ENCODE measurements around the gene TBC1D10B. TPM values are rescaled to one million over a fixed set of nuclear protein-coding genes. Genes with fewer than 3 reads are reported as not detected.

The TBC1D10B gene
- total RNA-seq, 1 experiment from 2014 or later: 36.0 TPM

DNA sequence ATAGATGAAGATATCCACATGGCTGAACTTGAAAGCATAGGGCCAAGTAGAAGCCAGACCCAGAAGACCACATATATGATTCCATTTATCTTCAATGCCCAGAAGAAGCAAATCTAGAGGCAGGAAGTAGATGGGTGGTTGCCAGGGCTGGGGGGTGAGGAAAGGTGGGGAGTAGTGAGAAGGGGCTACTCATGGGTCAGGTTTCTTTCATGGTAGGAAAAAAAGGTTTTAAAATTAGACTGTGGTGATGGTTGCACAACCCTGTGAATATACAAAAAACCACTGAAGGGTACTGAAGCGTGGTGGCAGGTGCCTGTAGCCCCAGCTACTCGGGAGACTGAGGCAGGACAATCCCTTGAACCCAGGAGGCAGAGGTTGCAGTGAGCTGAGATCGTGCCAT is 20.6 kb downstream of the TBC1D10B start:
- intact Hi-C loops (cut with micrococcal nuclease): no loop called here
- Histone ChIP-seq H3F3A (ENCODE audit: low read length, unreplicated experiment) (no peaks in the 10 kb centered on the region), H3K9ac (ENCODE audit: low read length) (no peak overlapping the region), H2AFZ (ENCODE audit: low read length) (no peak overlapping the region), H3K4me2 (ENCODE audit: low read length) (no peak overlapping the region), H3K27ac (ENCODE audit: low read length) (no peak overlapping the region), H3K36me3 (ENCODE audit: low read depth, low read length) (peaks cover 10% of the 10 kb centered on the region; the same call in 1 of the 2 replicates), H3K9me3 (ENCODE audit: low read length) (no peaks in the 10 kb centered on the region), H3K4me1 (ENCODE audit: insufficient read depth, low read length) (peaks cover 25% of the 10 kb centered on the region), H4K20me1 (ENCODE audit: low read length) (peaks cover 13% of the 10 kb centered on the region), H3K4me3 (ENCODE audit: low read length) (no peak overlapping the region), H3K79me2 (ENCODE audit: low read length) (peaks cover 16% of the 10 kb centered on the region), H3K9me2 (replicated peaks; ENCODE audit: low read length) (no peaks in the 10 kb centered on the region), H3K27me3 (ENCODE audit: low read length) (no peaks in the 10 kb centered on the region)
- ChIA-PET CTCF (no interaction called here), POLR2A (ENCODE audit: unreplicated experiment) (no interaction called here)
- no peak for TF ChIP-seq EZH2phosphoT487 (IDR thresholded peaks at IDR 0.05; ENCODE audit: borderline replicate concordance, low read length)
- TF ChIP-seq EZH2 (IDR thresholded peaks at IDR 0.05; ENCODE audit: low read length, unreplicated experiment): no peak
- TF ChIP-seq CTCF (conservative IDR thresholded peaks at IDR 0.05; ENCODE audit: low read depth, low read length): no peak
- DNase-seq (no peak), ATAC-seq (no peak)
- no TSS peak for BruUV-seq (replicated peaks)

GRCh38 chr16:30348929-30349328 is 21.4 kb downstream of the TBC1D10B start:
- no peak overlapping the region for H3K9ac ChIP-seq (ENCODE audit: low read length)
- H3K4me1 ChIP-seq (ENCODE audit: insufficient read depth, low read length): peaks cover 22% of the 10 kb centered on the region
- H3K36me3 ChIP-seq (ENCODE audit: low read depth, low read length): peaks cover 10% of the 10 kb centered on the region; the same call in 1 of the 2 replicates
- DNase-seq (no peak), ATAC-seq (no peak)
- peaks cover 13% of the 10 kb centered on the region for H4K20me1 ChIP-seq (ENCODE audit: low read length)
- TF ChIP-seq EZH2phosphoT487 (IDR thresholded peaks at IDR 0.05; ENCODE audit: borderline replicate concordance, low read length): no peak
- no peak for TF ChIP-seq CTCF (conservative IDR thresholded peaks at IDR 0.05; ENCODE audit: low read depth, low read length)
- TF ChIP-seq EZH2 (IDR thresholded peaks at IDR 0.05; ENCODE audit: low read length, unreplicated experiment): no peak
- H3K9me3 ChIP-seq (ENCODE audit: low read length): no peaks in the 10 kb centered on the region
- BruUV-seq (replicated peaks): no TSS peak
- intact Hi-C loops (cut with micrococcal nuclease): no loop called here
- no peak overlapping the region for H3K4me3 ChIP-seq (ENCODE audit: low read length)
- ChIA-PET POLR2A (ENCODE audit: unreplicated experiment) (interaction anchor here (0.6 kb wide), 1 partner anchor 13 kb away, joined by 19 read pairs; no protein-coding TSS in a partner anchor), CTCF (no interaction called here)
- H3K4me2 ChIP-seq (ENCODE audit: low read length): no peak overlapping the region
- H3K79me2 ChIP-seq (ENCODE audit: low read length): peaks cover 8% of the 10 kb centered on the region
- no peak overlapping the region for H3K27ac ChIP-seq (ENCODE audit: low read length)
- H2AFZ ChIP-seq (ENCODE audit: low read length): no peak overlapping the region
- H3K9me2 ChIP-seq (replicated peaks; ENCODE audit: low read length): no peaks in the 10 kb centered on the region
- H3K27me3 ChIP-seq (ENCODE audit: low read length): no peaks in the 10 kb centered on the region
- no peaks in the 10 kb centered on the region for H3F3A ChIP-seq (ENCODE audit: low read length, unreplicated experiment)

DNA sequence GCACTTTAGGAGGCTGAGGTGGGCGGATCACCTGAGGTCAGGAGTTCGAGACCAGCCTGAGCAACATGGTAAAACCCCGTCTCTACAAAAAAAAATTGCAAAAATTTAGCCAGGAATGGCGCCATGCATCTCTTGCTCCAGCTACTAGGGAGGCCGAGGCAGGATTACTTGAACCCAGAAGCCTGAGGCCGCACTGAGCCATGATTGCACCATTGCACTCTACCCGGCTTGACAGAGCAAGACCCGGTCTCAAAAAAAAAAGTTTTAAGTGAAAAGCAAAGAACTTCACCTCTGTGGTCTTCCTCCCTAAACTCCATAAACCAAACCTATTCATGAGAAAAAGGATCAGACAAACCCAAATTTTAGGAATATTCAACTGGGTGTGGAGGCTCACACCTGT is 22.2 kb downstream of the TBC1D10B start:
- H3K79me2 ChIP-seq (ENCODE audit: low read length): peaks cover under 1% of the 10 kb centered on the region; the same call in 1 of the 2 replicates
- no peak overlapping the region for H2AFZ ChIP-seq (ENCODE audit: low read length)
- no peaks in the 10 kb centered on the region for H3F3A ChIP-seq (ENCODE audit: low read length, unreplicated experiment)
- intact Hi-C loops (cut with micrococcal nuclease): no loop called here
- H3K9me3 ChIP-seq (ENCODE audit: low read length): no peaks in the 10 kb centered on the region
- TF ChIP-seq CTCF (conservative IDR thresholded peaks at IDR 0.05; ENCODE audit: low read depth, low read length) (no peak), EZH2 (IDR thresholded peaks at IDR 0.05; ENCODE audit: low read length, unreplicated experiment) (no peak), EZH2phosphoT487 (IDR thresholded peaks at IDR 0.05; ENCODE audit: borderline replicate concordance, low read length) (no peak)
- BruUV-seq (replicated peaks): no TSS peak
- CTCF ChIA-PET: no interaction called here
- H3K4me1 ChIP-seq (ENCODE audit: insufficient read depth, low read length): peaks cover 16% of the 10 kb centered on the region
- no peak for ATAC-seq
- H4K20me1 ChIP-seq (ENCODE audit: low read length): peaks cover 13% of the 10 kb centered on the region
- H3K36me3 ChIP-seq (ENCODE audit: low read depth, low read length): peaks cover 10% of the 10 kb centered on the region; the same call in 1 of the 2 replicates
- H3K27ac ChIP-seq (ENCODE audit: low read length): no peak overlapping the region
- H3K27me3 ChIP-seq (ENCODE audit: low read length): no peaks in the 10 kb centered on the region
- H3K9me2 ChIP-seq (replicated peaks; ENCODE audit: low read length): no peaks in the 10 kb centered on the region
- no peak overlapping the region for H3K4me2 ChIP-seq (ENCODE audit: low read length)
- H3K9ac ChIP-seq (ENCODE audit: low read length): no peak overlapping the region
- POLR2A ChIA-PET (ENCODE audit: unreplicated experiment): no interaction called here
- no peak overlapping the region for H3K4me3 ChIP-seq (ENCODE audit: low read length)
- no peak for DNase-seq

Data from PC-3 (cell line).